GM18868 (cell line): ENCODE measurements around the gene ICAM5.
A peak's percentile ranks its signal among the peaks of the same experiment; 100 is the strongest.
"Not testable (repeated sequence)": the region's sequence is repeated elsewhere in the genome, so short reads cannot be mapped to it uniquely, and the experiment has no call there.

Experiments
- ATAC-seq: cut with Tn5 transposase; IDR thresholded peaks from one replicate; pipeline ENCODE4 v1.9.1; 2021; ENCODE audit warnings: mild to moderate bottlenecking, moderate library complexity; ENCODE audit not compliant: unreplicated experiment

Gene ICAM5

GRCh38 chr19:10318807-10319682 lies 29.3 kb downstream of the ICAM5 start:
- ATAC-seq, result no peak

GRCh38 chr19:10320602-10321416 lies 31.1 kb downstream of the ICAM5 start:
- ATAC-seq, result no peak

- ATAC-seq, result no peak
These were observed 31.7 kb downstream of the ICAM5 start for GRCh38 chr19:10321417-10321797.

GRCh38 chr19:10321874-10322835 lies 32.4 kb downstream of the ICAM5 start:
- no peak for ATAC-seq

GRCh38 chr19:10325732-10326131 lies 36.0 kb downstream of the ICAM5 start:
- no peak for ATAC-seq

GRCh38 chr19:10327793-10328192 lies 38.0 kb downstream of the ICAM5 start:
- no peak for ATAC-seq

GRCh38 chr19:10328558-10329429 lies 39.0 kb downstream of the ICAM5 start:
- ATAC-seq, result no peak

- no peak for ATAC-seq
These were observed 39.8 kb downstream of the ICAM5 start for GRCh38 chr19:10329555-10329954.

- ATAC-seq, result no peak
These were observed 42.6 kb downstream of the ICAM5 start for GRCh38 chr19:10332158-10332964.

- ATAC-seq, result peak; percentile 87
These were observed 43.4 kb downstream of the ICAM5 start, which contains the start of gene RAVER1 for GRCh38 chr19:10332965-10333757. Gene RAVER1 (minus strand): TSS chr19:10333529. CDS start chr19:10333507, 22 bp downstream.

- ATAC-seq, result no peak
These were observed 44.2 kb downstream of the ICAM5 start for GRCh38 chr19:10333758-10334587.

- ATAC-seq, result no peak
These were observed 45.0 kb downstream of the ICAM5 start for GRCh38 chr19:10334588-10335351.

GRCh38 chr19:10335352-10335985 lies 45.7 kb downstream of the ICAM5 start:
- ATAC-seq, result no peak

- ATAC-seq, result not testable (repeated sequence)
These were observed 47.0 kb downstream of the ICAM5 start for GRCh38 chr19:10336725-10337124.

GRCh38 chr19:10338940-10339339 lies 49.2 kb downstream of the ICAM5 start:
- ATAC-seq, result no peak

- no peak for ATAC-seq
These were observed 49.7 kb downstream of the ICAM5 start, which contains the start of gene ICAM3 for GRCh38 chr19:10339380-10339960. Gene ICAM3 (minus strand): TSS chr19:10339624. CDS start chr19:10339614, 10 bp downstream.
